Activated CD4-positive, alpha-beta memory T cell treated with anti-CD3 and anti-CD28 coated beads for 36 hours (primary cell): Measurements from ENCODE around the gene SMIM34. TPM values are rescaled to one million over a fixed set of nuclear protein-coding genes. Genes with fewer than 3 reads are reported as not detected.
"Not testable (repeated sequence)": the region's sequence is repeated elsewhere in the genome, so short reads cannot be mapped to it uniquely, and the experiment has no call there.

Experiments used
- CTCF ChIA-PET: fragments of 350-600 bp; sonication (Branson Sonifier 250); formaldehyde crosslinking; loops from one replicate; lab custom pipeline; 2021; ENCODE audit warnings: antibody characterized with exemption, inconsistent platforms; lab: Charles Lee
- POLR2A ChIA-PET: fragments of 350-600 bp; sonication (Branson Sonifier 250); formaldehyde crosslinking; loops from one replicate; lab custom pipeline; 2021; ENCODE audit warnings: antibody characterized with exemption; lab: Charles Lee
- DNase-seq: peaks from one replicate; pipeline ENCODE4 v3.0.0-alpha.2; 2020
- H3K27ac Mint-ChIP-seq: one replicate; pipeline ENCODE4 v1.8.0; 2021; ENCODE audit warnings: mixed read lengths
- H3K27me3 Mint-ChIP-seq: one replicate; pipeline ENCODE4 v1.8.0; 2021; ENCODE audit warnings: mixed read lengths
- H3K36me3 Mint-ChIP-seq: one replicate; pipeline ENCODE4 v1.8.0; 2021; ENCODE audit warnings: mixed read lengths
- H3K4me1 Mint-ChIP-seq: one replicate; pipeline ENCODE4 v1.8.0; 2021; ENCODE audit warnings: low read depth, mixed read lengths
- H3K4me3 Mint-ChIP-seq: one replicate; pipeline ENCODE4 v1.8.0; 2021; ENCODE audit warnings: mild to moderate bottlenecking, mixed read lengths
- H3K9me3 Mint-ChIP-seq: one replicate; pipeline ENCODE4 v1.8.0; 2021; ENCODE audit warnings: mixed read lengths
- intact Hi-C: fragments of 100-400 bp; cut with micrococcal nuclease; formaldehyde crosslinking; loops from one replicate; pipeline ENCODE4 v1.15.1; 2023
- total RNA-seq, 2 experiments: library from RNA; stranded (reverse); gene quantifications; one replicate each; pipeline ENCODE4 v1.2.3, GENCODE V29; 2021

SMIM34 gene, protein sequence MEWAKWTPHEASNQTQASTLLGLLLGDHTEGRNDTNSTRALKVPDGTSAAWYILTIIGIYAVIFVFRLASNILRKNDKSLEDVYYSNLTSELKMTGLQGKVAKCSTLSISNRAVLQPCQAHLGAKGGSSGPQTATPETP
- not detected for total RNA-seq

DNA sequence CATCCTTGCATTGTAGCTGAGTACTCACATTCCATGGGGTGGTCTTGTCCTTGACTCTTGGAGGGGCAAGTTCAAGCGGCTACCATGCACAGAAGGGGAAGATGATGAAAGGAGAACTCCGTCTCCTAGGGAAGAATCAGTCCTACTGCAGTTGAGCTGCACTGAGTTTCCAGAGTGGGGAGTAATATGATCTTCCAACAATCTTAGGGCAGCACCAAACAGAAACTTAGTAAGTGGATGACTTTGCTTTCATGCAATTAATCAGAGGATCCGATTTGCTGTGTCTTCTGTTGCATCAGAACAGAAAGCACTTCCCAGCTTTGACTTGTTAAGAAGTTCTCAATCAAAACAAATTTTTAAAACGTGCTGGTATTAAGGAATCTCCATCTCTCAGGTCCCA is at the start of gene SMIM34:
TSS of gene SMIM34 (minus strand) at position 147 of the 400 bp plus-strand sequence. CDS start at position 35, 112 bp downstream.
- DNase-seq, H3K4me3 Mint-ChIP-seq, H3K4me1 Mint-ChIP-seq, POLR2A ChIA-PET, H3K27me3 Mint-ChIP-seq, CTCF ChIA-PET, H3K9me3 Mint-ChIP-seq, H3K27ac Mint-ChIP-seq, H3K36me3 Mint-ChIP-seq, intact Hi-C loops: not testable (repeated sequence)

DNA sequence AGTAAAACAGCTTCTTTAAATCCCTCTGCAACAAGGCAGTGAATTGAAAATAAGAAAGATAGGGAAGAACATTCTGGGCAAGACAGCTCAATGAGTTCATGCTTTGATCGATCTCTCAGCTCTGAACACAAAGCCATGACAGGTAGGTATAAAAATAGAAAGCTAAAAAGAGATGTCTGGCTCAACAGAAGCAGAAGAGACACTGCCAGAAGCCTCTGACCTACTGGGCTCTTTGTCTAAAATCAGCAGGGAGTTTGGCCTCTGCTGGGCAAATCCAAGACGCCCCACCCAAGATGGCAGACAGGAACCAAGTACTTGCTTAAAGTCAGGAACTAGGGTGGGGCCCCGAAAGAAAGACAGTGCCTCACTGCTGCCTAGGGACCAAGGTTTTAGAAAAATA is 43.6 kb upstream of the SMIM34 start:
- H3K27ac Mint-ChIP-seq, POLR2A ChIA-PET, H3K4me1 Mint-ChIP-seq, CTCF ChIA-PET, DNase-seq, intact Hi-C loops, H3K36me3 Mint-ChIP-seq, H3K9me3 Mint-ChIP-seq, H3K27me3 Mint-ChIP-seq, H3K4me3 Mint-ChIP-seq: not testable (repeated sequence)

DNA sequence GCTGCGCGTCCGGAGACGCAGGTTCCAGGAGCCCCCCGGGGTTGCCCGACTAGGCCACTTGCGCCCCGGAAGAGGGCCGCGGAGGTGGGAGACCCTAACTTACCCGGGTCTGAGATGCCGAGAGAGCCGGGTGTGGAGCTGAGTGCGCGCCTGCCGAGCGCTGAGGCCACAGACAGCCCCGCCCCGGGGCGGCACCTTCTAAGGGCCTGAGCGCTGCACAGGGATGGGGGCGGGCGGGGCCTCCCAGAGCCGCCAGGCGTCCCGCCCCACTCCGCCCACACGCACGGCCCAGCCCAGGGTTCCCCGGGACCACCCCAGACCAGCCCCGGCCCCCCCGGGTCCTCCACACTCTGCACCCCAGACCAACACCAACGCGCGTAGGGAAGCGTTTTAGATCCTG is 35.7 kb upstream of the SMIM34 start:
- H3K27ac Mint-ChIP-seq, H3K4me3 Mint-ChIP-seq, intact Hi-C loops, POLR2A ChIA-PET, H3K9me3 Mint-ChIP-seq, CTCF ChIA-PET, DNase-seq, H3K36me3 Mint-ChIP-seq, H3K4me1 Mint-ChIP-seq, H3K27me3 Mint-ChIP-seq: not testable (repeated sequence)

DNA sequence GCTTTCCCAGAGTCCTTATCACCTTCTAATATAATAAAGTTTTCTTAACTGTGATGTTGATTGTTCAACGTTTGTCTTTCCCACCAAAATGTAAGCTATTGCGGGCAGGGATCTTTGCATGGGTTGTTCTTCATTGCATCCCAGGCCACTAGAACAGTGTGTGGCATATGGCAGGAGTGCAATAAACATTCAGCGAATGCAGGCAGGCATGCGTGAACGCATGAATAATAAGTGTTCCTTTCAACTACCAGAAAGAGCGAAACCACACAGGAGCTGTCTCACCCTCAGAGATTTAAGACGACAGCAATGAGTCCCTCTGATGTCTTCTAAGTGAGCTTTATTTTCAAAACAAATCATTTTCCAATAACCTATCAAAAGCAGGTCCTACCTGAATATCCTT is 34.5 kb upstream of the SMIM34 start:
- intact Hi-C loops, H3K27ac Mint-ChIP-seq, H3K36me3 Mint-ChIP-seq, H3K4me3 Mint-ChIP-seq, POLR2A ChIA-PET, H3K27me3 Mint-ChIP-seq, H3K9me3 Mint-ChIP-seq, DNase-seq, CTCF ChIA-PET, H3K4me1 Mint-ChIP-seq: not testable (repeated sequence)

DNA sequence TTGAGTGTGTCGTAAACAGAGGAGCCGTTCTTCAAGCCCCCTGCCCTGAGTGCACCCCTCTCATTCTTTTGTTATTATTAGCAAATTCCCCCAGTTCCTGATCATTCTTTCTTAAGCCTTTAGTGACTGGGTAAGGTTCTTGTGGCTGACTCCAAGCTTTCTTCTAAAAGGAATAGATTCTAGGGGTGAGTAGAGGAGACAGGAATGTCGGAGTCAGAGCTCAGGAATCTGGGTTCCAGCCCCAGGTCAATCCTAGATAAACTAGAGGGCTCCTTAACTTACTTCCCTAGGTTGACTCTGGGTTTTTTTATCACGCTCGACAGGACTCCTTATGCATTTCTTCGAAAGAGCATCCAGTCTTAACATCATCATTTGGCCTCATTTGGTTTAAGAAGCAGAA is 32.4 kb upstream of the SMIM34 start:
- CTCF ChIA-PET, H3K4me1 Mint-ChIP-seq, H3K9me3 Mint-ChIP-seq, H3K27ac Mint-ChIP-seq, H3K27me3 Mint-ChIP-seq, intact Hi-C loops, DNase-seq, H3K36me3 Mint-ChIP-seq, H3K4me3 Mint-ChIP-seq, POLR2A ChIA-PET: not testable (repeated sequence)

DNA sequence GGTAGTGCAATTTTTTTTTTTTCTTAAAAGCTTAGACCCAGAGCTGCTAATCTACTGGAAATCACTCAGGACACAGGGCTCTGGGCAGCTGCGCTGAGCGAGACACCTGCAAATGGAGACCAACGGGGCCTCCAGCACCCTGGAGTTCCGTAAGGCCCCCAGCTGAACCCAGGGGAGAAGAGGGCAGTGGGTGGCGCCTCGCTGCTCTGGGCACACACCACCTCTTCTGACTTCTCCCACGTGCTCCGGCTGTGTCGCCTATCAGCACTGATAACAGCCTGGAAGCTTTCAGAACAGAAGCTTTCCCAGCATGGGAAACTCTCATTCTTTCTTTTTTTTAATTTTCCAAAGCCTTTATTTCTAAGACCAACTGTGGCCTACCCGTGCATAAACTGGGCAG is 31.9 kb upstream of the SMIM34 start:
- DNase-seq, H3K27ac Mint-ChIP-seq, intact Hi-C loops, H3K27me3 Mint-ChIP-seq, H3K36me3 Mint-ChIP-seq, H3K4me3 Mint-ChIP-seq, POLR2A ChIA-PET, H3K4me1 Mint-ChIP-seq, CTCF ChIA-PET, H3K9me3 Mint-ChIP-seq: not testable (repeated sequence)

DNA sequence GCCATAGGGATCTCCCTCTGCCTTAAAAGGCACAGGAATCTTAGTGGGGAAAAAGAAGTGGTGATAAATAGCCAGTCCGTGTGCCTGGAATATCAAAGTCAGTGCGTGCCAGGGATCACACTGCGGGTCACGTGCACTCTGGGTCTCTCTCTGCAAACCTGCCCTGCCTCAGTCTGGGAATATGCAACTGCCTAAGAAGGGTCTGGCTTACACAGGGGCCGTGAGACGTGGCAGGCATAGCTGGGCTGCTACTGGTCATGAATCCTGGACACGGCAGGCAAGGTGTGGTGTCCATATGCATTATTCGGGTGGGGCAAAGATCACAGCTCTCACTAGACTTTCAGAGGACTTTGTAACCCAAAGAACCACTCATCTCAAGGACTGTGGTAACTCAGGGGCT is 23.3 kb upstream of the SMIM34 start:
- H3K9me3 Mint-ChIP-seq, H3K4me3 Mint-ChIP-seq, H3K27ac Mint-ChIP-seq, POLR2A ChIA-PET, DNase-seq, H3K36me3 Mint-ChIP-seq, CTCF ChIA-PET, intact Hi-C loops, H3K4me1 Mint-ChIP-seq, H3K27me3 Mint-ChIP-seq: not testable (repeated sequence)

DNA sequence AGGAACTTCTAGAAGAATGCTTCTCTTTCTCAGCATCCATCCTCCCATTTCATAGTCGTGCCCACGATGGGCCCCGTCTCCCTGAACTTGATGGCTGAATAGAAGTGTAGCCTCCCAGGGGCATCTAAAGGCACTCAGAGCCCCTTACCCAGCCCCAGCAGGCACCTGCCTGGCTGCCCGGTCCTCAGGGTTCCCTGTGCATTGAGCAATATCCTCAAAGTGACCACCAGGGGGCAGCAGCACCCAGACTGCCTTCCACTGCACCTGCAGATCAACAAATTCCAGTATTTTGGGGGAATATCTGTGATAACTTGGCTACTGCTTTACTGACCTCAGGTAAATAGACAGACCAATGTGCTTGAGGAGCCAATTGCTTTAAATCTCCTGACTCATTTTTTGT is 19.7 kb upstream of the SMIM34 start:
- DNase-seq, POLR2A ChIA-PET, intact Hi-C loops, H3K27me3 Mint-ChIP-seq, H3K9me3 Mint-ChIP-seq, H3K27ac Mint-ChIP-seq, H3K4me3 Mint-ChIP-seq, CTCF ChIA-PET, H3K4me1 Mint-ChIP-seq, H3K36me3 Mint-ChIP-seq: not testable (repeated sequence)

DNA sequence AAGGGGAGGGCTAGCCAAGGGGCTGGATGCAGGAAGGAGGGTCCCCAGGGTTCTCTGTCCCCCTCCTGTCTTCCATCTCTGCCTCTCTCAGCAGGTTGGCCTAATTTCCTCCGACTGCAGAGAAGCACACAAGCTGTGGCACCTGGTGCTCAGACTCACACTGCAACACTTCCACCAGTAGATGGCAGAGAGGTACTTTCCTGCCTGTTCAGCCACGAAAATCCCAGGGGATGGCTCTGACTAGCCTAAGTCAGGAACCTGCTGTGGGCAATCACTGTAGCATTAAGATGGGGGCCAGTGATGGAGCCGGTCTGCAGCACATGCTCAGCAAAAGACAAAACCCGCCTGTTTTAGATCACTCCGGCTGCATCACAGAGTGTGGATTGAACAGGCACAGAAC is 6.0 kb upstream of the SMIM34 start:
- H3K4me3 Mint-ChIP-seq, H3K36me3 Mint-ChIP-seq, H3K27me3 Mint-ChIP-seq, intact Hi-C loops, DNase-seq, POLR2A ChIA-PET, H3K27ac Mint-ChIP-seq, H3K9me3 Mint-ChIP-seq, CTCF ChIA-PET, H3K4me1 Mint-ChIP-seq: not testable (repeated sequence)

DNA sequence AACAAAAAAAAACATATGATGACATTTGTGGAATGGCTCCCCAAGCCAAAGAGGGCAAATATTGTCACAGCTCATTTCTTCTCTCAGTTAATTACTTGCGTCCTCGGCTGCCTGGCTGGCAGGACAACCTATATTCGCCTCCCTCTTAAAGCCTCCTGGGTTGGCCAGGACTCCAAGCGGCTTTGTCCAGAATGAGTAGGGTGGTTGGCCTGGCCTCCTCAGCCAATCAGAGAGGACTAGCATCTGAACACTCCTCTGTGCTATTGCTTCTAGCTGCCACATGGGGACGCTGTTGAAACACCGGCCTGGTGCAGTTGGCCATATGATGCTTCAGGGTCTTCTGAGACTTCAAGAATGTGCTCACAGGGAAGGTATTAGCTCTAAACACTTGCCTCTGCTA is 4.7 kb upstream of the SMIM34 start:
- H3K9me3 Mint-ChIP-seq, H3K36me3 Mint-ChIP-seq, CTCF ChIA-PET, intact Hi-C loops, DNase-seq, H3K4me3 Mint-ChIP-seq, H3K27me3 Mint-ChIP-seq, POLR2A ChIA-PET, H3K4me1 Mint-ChIP-seq, H3K27ac Mint-ChIP-seq: not testable (repeated sequence)

DNA sequence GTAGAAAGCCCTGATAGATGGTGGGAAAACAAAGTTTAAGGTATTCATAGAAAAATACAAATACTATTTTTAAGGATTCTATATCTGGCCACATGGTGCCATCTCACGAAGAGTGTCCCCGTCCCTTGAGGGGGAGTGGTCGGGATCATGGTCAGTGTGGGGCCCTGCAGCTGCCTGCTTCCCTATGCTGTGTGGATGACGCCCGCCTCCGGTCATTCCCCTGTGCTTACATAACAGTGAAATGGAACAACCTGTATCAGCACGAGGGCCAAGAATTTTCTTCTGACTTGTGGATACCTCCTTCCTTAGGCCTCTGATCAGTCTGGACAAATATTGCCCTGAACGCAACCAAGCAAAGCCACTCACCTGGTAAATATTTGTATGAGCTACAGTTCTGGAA is 3.6 kb upstream of the SMIM34 start:
- intact Hi-C loops, H3K36me3 Mint-ChIP-seq, H3K4me1 Mint-ChIP-seq, H3K27ac Mint-ChIP-seq, POLR2A ChIA-PET, CTCF ChIA-PET, H3K27me3 Mint-ChIP-seq, H3K4me3 Mint-ChIP-seq, H3K9me3 Mint-ChIP-seq, DNase-seq: not testable (repeated sequence)

DNA sequence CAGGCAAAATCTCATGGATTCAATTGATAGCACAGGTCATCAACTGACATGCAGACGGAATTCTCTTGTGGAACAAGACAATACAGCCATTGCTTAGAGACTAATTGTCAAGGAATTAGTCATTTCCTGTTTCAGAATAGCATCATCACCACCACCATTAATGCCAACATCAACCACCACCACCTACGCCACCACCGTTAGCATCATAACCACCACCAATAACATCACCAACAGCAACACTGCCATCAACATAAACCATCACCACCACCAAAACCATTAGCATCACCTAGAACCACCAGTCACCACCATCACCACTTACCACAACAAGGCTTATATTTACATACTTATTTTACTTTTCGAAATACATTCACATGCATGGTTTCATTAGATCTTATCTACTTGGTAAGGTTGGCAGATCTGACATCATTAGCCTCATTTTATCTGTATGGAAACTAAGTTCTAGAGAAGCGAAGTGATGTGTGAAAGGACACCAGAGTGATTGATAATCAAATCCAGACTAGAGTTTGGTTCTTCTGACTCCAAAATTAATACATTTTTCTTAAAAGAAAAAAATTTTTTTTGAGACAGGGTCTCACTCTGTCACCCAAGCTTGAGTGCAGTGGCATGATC is 6.2 kb downstream of the SMIM34 start:
- POLR2A ChIA-PET: not testable (repeated sequence)

DNA sequence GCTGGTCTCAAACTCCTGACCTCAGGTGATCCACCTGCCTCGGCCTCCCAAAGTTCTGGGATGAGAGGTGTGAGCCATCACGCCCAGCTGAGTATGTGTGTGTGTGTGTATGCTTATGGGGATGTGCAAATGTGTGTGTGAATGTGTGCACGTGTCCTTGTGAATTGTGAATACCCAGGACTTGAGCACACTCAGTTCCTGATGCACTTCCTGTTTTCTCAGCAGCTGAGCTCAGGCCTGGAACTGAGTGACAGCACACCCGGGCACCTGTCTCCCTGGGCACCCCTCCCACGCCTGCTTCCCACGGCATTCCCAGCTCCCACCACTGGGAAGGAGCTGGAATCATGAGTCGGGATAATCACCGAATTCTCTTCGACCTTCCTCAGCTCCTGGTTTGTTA is 16.5 kb downstream of the SMIM34 start:
- H3K27me3 Mint-ChIP-seq, intact Hi-C loops, CTCF ChIA-PET, H3K27ac Mint-ChIP-seq, H3K9me3 Mint-ChIP-seq, DNase-seq, H3K36me3 Mint-ChIP-seq, POLR2A ChIA-PET, H3K4me1 Mint-ChIP-seq, H3K4me3 Mint-ChIP-seq: not testable (repeated sequence)

More for the DNA sequence above, 6.2 kb downstream of the SMIM34 start:
- H3K36me3 Mint-ChIP-seq, H3K27me3 Mint-ChIP-seq, CTCF ChIA-PET, H3K4me1 Mint-ChIP-seq, H3K9me3 Mint-ChIP-seq, H3K27ac Mint-ChIP-seq, DNase-seq, H3K4me3 Mint-ChIP-seq, intact Hi-C loops: not testable (repeated sequence)
